ENCODE data around the gene ZCCHC24.

- no peak for TF ChIP-seq CTCF (IDR thresholded peaks at IDR 0.05)
- no peak for TF ChIP-seq ZFX (IDR thresholded peaks at IDR 0.05; ENCODE audit: borderline replicate concordance)
Observed at GRCh38 chr10:79367426-79368189, 77.8 kb downstream of the ZCCHC24 start.
